CD4-positive, CD25-positive, alpha-beta regulatory T cell (primary cell): ENCODE data around the gene NCKIPSD. TPM values are rescaled to one million over a fixed set of nuclear protein-coding genes. Genes with fewer than 3 reads are reported as not detected.
A peak's percentile ranks its signal among the peaks of the same experiment; 100 is the strongest.

ENCODE experiments used
- ATAC-seq, 2 donors: fragments of 150-1000 bp; cut with Tn5 transposase; one replicate each; pipeline ENCODE4 v1.10.0; 2021; ENCODE audit warnings: low read depth in 2 of 2, moderate number of reproducible peaks in 2 of 2, moderate library complexity in 1 of 2
- DNase-seq, 3 donors: peaks; one replicate each; pipeline versions ENCODE4 v3.0.0 to v3.0.0-alpha.2; 2012 to 2022; ENCODE audit warnings: mixed read lengths in 1 of 3
- H3K27ac ChIP-seq: one replicate; pipeline ENCODE4 v1.7.0; 2013; ENCODE audit warnings: mild to moderate bottlenecking, low read length; ENCODE audit not compliant: insufficient read depth, poor library complexity, severe bottlenecking
- H3K27me3 ChIP-seq: one replicate; pipeline ENCODE4 v1.7.0; 2013; ENCODE audit warnings: low read length; ENCODE audit not compliant: control insufficient read depth, insufficient read depth
- H3K36me3 ChIP-seq: one replicate; pipeline ENCODE4 v1.7.0; 2013; ENCODE audit warnings: mild to moderate bottlenecking, low read length, moderate library complexity; ENCODE audit not compliant: control insufficient read depth, insufficient read depth
- H3K4me1 ChIP-seq: 2 replicates; pipeline ENCODE4 v1.7.0; 2013; ENCODE audit warnings: mild to moderate bottlenecking, low read length; ENCODE audit not compliant: insufficient read depth, control insufficient read depth, poor library complexity, severe bottlenecking
- H3K4me3 ChIP-seq: one replicate; pipeline ENCODE4 v1.7.0; 2013; ENCODE audit warnings: low read depth, mild to moderate bottlenecking, low read length, moderate library complexity
- H3K9me3 ChIP-seq, 2 experiments: 1 replicate in 1 of 2; 2 replicates in 1 of 2; pipeline ENCODE4 v1.7.0; 2013; ENCODE audit warnings: low read length in 2 of 2, mild to moderate bottlenecking in 1 of 2, moderate library complexity in 1 of 2; ENCODE audit not compliant: control insufficient read depth in 2 of 2
- H3K27ac Mint-ChIP-seq, 3 donors: one replicate each; pipeline ENCODE4 v1.8.0; 2020 to 2022; ENCODE audit warnings: mild to moderate bottlenecking in 3 of 3, mixed read lengths in 3 of 3, moderate library complexity in 2 of 3
- H3K27me3 Mint-ChIP-seq: one replicate; pipeline ENCODE4 v1.8.0; 2022; ENCODE audit warnings: mild to moderate bottlenecking, mixed read lengths
- H3K36me3 Mint-ChIP-seq: one replicate; pipeline ENCODE4 v1.8.0; 2020; ENCODE audit warnings: mixed read lengths
- H3K4me1 Mint-ChIP-seq, 4 donors: one replicate each; pipeline ENCODE4 v1.8.0; 2020 to 2022; ENCODE audit warnings: mixed read lengths in 4 of 4, mild to moderate bottlenecking in 1 of 4
- H3K4me3 Mint-ChIP-seq, 4 donors: one replicate each; pipeline ENCODE4 v1.8.0; 2020 to 2022; ENCODE audit warnings: mild to moderate bottlenecking in 4 of 4, mixed read lengths in 4 of 4, moderate library complexity in 3 of 4
- H3K9me3 Mint-ChIP-seq, 7 donors: one replicate each; pipeline ENCODE4 v1.8.0; 2020 to 2022; ENCODE audit warnings: mixed read lengths in 7 of 7, mild to moderate bottlenecking in 3 of 7, moderate library complexity in 2 of 7
- polyA plus RNA-seq, 4 donors: library from polyadenylated mRNA; unstranded; fragments of 300-500 nt; fragmentation: Illumina TruSeq; gene quantifications; one replicate each; pipeline ENCODE4 v1.2.3, GENCODE V29; 2021
- total RNA-seq: library from RNA; stranded (reverse); gene quantifications from one replicate; pipeline ENCODE4 v1.2.3, GENCODE V29; 2022

NCKIPSD gene
- total and polyA plus RNA-seq, 5 donors from 2014 or later: 6.4 to 19.2 (median 10.9) TPM

DNA sequence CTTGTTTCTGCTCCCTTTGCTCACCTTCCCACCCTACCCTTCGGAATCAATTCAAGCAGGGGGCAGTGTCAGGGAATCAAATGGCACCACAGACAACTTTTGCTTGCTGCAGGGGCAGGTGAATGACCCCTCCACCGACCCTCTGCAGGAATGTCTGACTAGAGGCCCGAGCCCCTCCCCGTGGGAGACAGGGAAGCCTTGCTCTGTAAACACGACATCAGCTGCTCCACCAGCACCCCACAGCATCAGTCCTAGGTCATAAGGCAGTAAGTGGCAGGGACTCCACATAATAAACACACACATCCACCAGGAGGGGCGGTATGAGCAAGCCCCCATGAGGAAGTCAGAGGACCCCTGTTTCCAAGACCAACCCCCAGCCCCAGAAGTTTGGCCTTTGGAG lies 48.4 kb downstream of the NCKIPSD start:
- Histone ChIP-seq H3K27ac (no peak overlapping the region), H3K4me3 (no peak overlapping the region), H3K27me3 (no peaks in the 10 kb centered on the region), H3K36me3 (no peaks in the 10 kb centered on the region), H3K4me1 (peaks cover 26% of the 10 kb centered on the region), H3K9me3 (no peaks in the 10 kb centered on the region)
- Mint-ChIP-seq H3K36me3 (peaks cover 5% of the 10 kb centered on the region), H3K4me3 (peak overlapping the region; percentile 52 to 91 (median 88)), H3K9me3 (no peaks in the 10 kb centered on the region), H3K4me1 (peaks cover 0 to 32% (median 21%) of the 10 kb centered on the region in 4 donors), H3K27me3 (no peaks in the 10 kb centered on the region), H3K27ac (peak overlapping the region in 2 of 3 donors; percentile 20)
- DNase-seq (no peak), ATAC-seq (no peak)

DNA sequence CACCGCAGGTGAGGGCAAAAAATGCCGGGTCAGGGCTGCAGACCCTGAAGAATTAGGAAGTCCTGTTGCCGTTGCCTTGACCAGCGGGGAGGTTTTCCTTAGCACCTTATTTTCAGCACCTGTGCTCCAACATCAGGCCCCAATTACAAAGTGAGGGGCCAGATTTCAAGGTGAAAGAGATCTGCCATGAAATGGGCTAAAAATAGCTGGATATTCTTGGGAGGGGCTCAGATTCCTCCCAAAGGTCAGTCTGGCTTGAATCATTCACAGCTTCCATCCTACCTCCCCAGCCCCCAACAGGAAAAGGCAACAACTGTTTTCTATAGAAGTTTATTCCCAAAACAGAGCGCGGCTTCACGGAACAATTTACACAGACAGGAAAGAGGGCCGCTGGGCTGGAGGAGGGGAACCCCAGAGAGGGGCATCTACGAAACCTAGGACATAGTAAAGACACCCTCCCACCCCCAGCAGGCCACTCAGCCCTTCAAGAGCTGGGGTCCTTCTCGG lies 49.5 kb downstream of the NCKIPSD start:
- ATAC-seq (no peak), DNase-seq (no peak)
- H3K9me3 ChIP-seq: no peaks in the 10 kb centered on the region
- Mint-ChIP-seq H3K27me3 (no peaks in the 10 kb centered on the region), H3K27ac (peak overlapping the region in 2 of 3 donors; percentile 46 to 78), H3K9me3 (no peaks in the 10 kb centered on the region), H3K36me3 (peaks cover 5% of the 10 kb centered on the region), H3K4me3 (peak overlapping the region; percentile 88 to 91 (median 90)), H3K4me1 (peaks cover 0 to 36% (median 21%) of the 10 kb centered on the region in 4 donors)
- H3K27me3 ChIP-seq: no peaks in the 10 kb centered on the region
- no peak overlapping the region for H3K27ac ChIP-seq
- H3K4me3 ChIP-seq: peak overlapping the region; percentile 68
- peaks cover 26% of the 10 kb centered on the region for H3K4me1 ChIP-seq
- H3K36me3 ChIP-seq: no peaks in the 10 kb centered on the region

DNA sequence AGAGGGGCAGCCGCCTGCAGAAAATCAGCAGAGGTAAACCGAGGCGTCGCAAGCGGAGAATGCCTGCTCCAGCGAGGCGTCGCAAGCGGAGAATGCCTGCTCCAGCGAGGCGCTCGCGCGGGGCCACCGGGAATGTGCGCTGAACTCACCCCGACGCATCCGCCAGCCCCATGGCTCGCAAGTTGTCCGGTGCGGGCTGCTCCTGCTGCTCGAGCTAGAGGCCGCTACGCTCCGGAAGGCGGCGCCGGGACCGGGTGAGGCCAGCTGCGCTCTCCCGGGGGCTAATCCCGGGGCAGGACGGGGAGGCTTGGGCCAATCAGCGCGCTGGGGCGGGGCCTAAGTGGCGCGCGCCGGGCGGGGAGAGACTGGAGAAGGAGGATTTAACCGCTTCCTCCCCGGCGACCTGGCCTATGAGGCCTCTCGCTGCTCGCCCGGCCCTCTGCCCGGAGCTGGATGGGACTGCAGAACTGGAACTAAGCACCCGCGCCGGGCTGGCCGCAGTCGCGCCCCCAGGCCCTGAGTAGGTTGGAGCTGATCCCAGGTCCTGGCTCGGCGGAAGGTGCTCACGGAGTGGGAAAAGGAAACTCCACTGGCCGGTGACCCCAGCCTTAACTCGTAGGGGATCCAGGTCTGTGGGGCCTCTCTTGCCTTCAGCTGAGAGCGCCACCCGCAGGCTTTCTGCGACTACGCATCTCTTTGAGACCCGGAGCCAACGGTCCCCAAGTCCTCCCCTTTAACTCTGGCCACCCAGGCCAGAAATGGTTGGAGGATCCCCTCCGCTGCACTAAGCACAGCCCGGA lies 50.3 kb downstream of the NCKIPSD start, which contains the start of gene SLC26A6:
Gene SLC26A6, minus strand, starts transcription at position 240 of the 800 bp plus-strand sequence. Its CDS starts 68 bp downstream, at position 172.
- Histone ChIP-seq H3K4me1 (peaks cover 26% of the 10 kb centered on the region), H3K36me3 (peaks cover 3% of the 10 kb centered on the region), H3K4me3 (peak within 1 kb of the TSS; percentile 69), H3K27me3 (no peaks in the 10 kb centered on the region), H3K9me3 (no peaks in the 10 kb centered on the region), H3K27ac (peak within 1 kb of the TSS; percentile 33)
- no peaks in the 10 kb centered on the region for H3K9me3 Mint-ChIP-seq
- peak; percentile 95 to 96 for ATAC-seq
- peaks cover 0 to 36% (median 21%) of the 10 kb centered on the region in 4 donors for H3K4me1 Mint-ChIP-seq
- H3K36me3 Mint-ChIP-seq: peaks cover 5% of the 10 kb centered on the region
- H3K27ac Mint-ChIP-seq: peak within 1 kb of the TSS; percentile 52 to 78 (median 67)
- peak; percentile 86 to 96 (median 91) for DNase-seq
- peak within 1 kb of the TSS; percentile 88 to 91 (median 90) for H3K4me3 Mint-ChIP-seq
- H3K27me3 Mint-ChIP-seq: no peaks in the 10 kb centered on the region

DNA sequence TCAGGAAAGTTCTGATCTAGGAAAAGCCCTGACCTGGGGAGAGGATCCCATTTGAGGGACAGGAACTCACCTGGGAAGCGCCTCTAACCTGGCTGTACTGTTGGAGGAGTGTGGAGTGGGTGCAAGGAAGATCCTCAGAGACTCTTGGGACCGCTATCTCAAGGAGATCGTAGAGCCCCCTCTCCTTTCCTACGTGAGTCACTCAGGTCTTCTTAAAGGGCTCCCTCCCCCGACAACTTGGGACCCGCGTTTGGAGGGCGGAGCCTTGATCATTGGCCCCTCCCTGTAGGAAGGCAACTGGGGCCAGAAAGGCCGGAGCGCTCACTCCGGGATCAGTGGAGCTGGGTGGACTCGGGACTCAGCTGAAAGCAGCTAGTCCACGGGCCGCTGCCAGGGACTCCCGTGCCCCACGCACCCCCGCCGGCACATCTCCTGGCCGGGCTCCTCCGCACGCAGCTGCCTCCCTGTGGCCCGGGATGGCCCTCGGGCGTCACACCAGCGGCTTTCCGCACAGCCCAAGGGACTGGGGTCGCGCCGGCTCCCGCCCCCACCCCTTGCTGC lies 51.0 kb downstream of the NCKIPSD start:
- Histone ChIP-seq H3K9me3 (no peaks in the 10 kb centered on the region), H3K27me3 (no peaks in the 10 kb centered on the region), H3K27ac (peak overlapping the region; percentile 33), H3K36me3 (peaks cover 5% of the 10 kb centered on the region), H3K4me3 (peak overlapping the region; percentile 69), H3K4me1 (peaks cover 26% of the 10 kb centered on the region)
- DNase-seq (peak; percentile 3 to 60 (median 44)), ATAC-seq (peak; percentile 12 to 19)
- H3K9me3 Mint-ChIP-seq: no peaks in the 10 kb centered on the region
- H3K4me1 Mint-ChIP-seq: peaks cover 0 to 36% (median 22%) of the 10 kb centered on the region in 4 donors
- peaks cover 9% of the 10 kb centered on the region for H3K36me3 Mint-ChIP-seq
- H3K4me3 Mint-ChIP-seq: peak overlapping the region; percentile 88 to 91 (median 90)
- no peaks in the 10 kb centered on the region for H3K27me3 Mint-ChIP-seq
- peak overlapping the region in 2 of 3 donors; percentile 49 to 52 for H3K27ac Mint-ChIP-seq

DNA sequence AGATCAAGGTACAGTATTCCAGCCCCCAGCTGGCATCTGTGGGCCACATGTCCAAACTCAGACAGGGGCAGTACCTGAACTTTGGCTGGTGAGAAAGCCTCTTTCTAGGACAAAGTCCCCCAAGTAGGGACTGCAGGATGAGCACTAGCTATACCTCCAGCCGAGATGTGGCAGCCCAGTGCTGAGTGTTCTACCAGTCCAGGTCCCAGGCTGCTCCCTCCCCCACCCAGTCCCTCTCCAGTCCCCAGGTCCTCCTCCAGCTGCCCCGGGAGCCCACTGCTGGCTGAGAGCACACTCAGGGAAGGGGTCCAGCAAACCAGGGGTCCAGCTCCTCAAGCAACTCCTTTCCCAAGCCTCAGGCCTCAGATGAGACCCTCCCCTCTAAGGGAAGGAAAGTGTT lies 52.0 kb downstream of the NCKIPSD start:
- H3K27ac Mint-ChIP-seq: peak overlapping the region in 2 of 3 donors; percentile 65 to 66
- H3K9me3 ChIP-seq: no peaks in the 10 kb centered on the region
- H3K36me3 Mint-ChIP-seq: peaks cover 16% of the 10 kb centered on the region
- peaks cover 5% of the 10 kb centered on the region for H3K36me3 ChIP-seq
- no peak for DNase-seq
- H3K4me1 ChIP-seq: peaks cover 26% of the 10 kb centered on the region
- no peaks in the 10 kb centered on the region for H3K27me3 ChIP-seq
- no peaks in the 10 kb centered on the region for H3K9me3 Mint-ChIP-seq
- H3K27ac ChIP-seq: no peak overlapping the region
- peaks cover 0 to 33% (median 18%) of the 10 kb centered on the region in 4 donors for H3K4me1 Mint-ChIP-seq
- no peak for ATAC-seq
- H3K4me3 Mint-ChIP-seq: peak overlapping the region; percentile 11 to 91 (median 20)
- H3K4me3 ChIP-seq: no peak overlapping the region
- no peaks in the 10 kb centered on the region for H3K27me3 Mint-ChIP-seq

DNA sequence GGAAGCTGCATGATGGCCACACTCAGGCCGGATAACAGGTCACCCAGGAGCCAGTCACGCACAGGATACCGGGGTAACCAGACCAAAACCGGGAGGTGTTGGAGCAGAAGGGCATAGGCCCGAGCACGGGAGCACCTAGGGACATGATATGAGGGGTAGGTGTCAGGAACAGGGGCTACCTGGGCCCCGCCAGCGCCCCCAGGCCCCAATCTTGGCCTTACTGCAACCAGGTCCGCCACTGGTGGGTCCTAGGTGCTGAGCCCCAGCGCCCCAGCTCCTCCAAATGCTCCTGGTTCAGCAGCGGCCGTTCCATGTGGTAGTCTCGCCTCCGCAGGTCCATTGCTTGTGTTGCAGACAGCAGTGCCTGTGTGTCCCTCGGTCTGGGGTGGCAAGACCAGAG lies 52.5 kb downstream of the NCKIPSD start:
- no peaks in the 10 kb centered on the region for H3K9me3 Mint-ChIP-seq
- peak overlapping the region in 3 of 4 donors; percentile 10 to 91 (median 55) for H3K4me3 Mint-ChIP-seq
- no peaks in the 10 kb centered on the region for H3K27me3 Mint-ChIP-seq

DNA sequence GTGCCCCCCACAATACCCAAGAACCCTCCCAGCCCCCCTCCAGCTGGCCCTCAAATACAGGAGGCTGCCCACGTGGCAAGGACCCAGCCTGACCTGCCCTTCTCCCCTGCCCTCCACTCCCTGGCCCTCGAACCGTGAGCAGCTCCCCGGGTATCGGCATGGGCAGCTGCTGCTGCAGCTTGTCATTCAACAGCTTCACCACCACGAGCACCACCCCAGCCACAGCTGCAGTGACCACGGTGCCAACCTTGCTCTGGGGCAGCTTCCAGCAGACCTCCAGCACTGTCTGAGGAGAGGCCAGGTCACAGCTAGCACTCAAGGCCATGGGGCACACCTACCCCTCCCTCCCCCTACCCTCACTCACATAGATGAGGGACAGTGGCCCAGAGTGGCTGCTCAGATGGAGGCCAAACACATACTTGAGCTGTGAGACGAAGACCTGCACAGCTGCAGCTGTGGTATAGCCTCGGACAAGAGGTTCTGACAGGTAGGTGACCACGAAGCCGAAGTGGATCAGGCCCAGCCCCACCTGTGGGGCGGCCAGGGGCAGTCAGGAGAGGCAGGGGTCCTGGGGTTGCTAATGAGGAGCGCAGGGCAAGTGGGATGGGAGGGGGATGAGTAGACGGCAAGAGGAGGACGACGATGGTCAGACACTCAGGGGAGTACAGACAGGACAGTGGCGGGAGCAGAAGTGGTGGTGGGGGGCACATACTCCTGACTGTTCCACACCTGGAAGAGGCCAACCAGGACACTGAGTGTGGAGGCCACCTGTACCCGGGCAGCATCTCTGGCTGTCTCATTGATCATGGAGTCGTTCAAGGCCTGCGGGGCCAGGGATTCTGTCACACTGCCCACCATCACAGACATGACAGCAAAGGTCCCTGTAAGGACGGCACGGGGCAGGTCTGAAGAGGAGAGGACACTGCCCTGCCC lies 53.9 kb downstream of the NCKIPSD start:
- Mint-ChIP-seq H3K9me3 (no peaks in the 10 kb centered on the region), H3K27ac (peak overlapping the region in 1 of 3 donors; percentile 18)
- DNase-seq: no peak

More for the DNA sequence above, 52.5 kb downstream of the NCKIPSD start:
- no peak for ATAC-seq
- Histone ChIP-seq H3K27ac (no peak overlapping the region), H3K4me1 (peaks cover 26% of the 10 kb centered on the region), H3K9me3 (no peaks in the 10 kb centered on the region), H3K27me3 (no peaks in the 10 kb centered on the region), H3K4me3 (no peak overlapping the region), H3K36me3 (peaks cover 9% of the 10 kb centered on the region)
- peak overlapping the region in 2 of 3 donors; percentile 65 to 66 for H3K27ac Mint-ChIP-seq
- peaks cover 0 to 32% (median 17%) of the 10 kb centered on the region in 4 donors for H3K4me1 Mint-ChIP-seq
- DNase-seq: no peak
- peaks cover 20% of the 10 kb centered on the region for H3K36me3 Mint-ChIP-seq

More for the DNA sequence above, 53.9 kb downstream of the NCKIPSD start:
- Histone ChIP-seq H3K36me3 (peaks cover 15% of the 10 kb centered on the region), H3K4me3 (no peak overlapping the region), H3K9me3 (no peaks in the 10 kb centered on the region), H3K4me1 (peaks cover 26% of the 10 kb centered on the region), H3K27me3 (no peaks in the 10 kb centered on the region), H3K27ac (no peak overlapping the region)
- Mint-ChIP-seq H3K4me1 (peaks cover 0 to 31% (median 16%) of the 10 kb centered on the region in 4 donors), H3K27me3 (no peaks in the 10 kb centered on the region), H3K36me3 (peaks cover 32% of the 10 kb centered on the region), H3K4me3 (no peak overlapping the region)
- no peak for ATAC-seq
